WERI-Rb-1 (cell line): Measurements from ENCODE around the gene SERPINB6.

ENCODE experiments used
- DNase-seq: peaks from one replicate; pipeline ENCODE4 v3.0.0-alpha.2; 2020
- H3K27ac ChIP-seq: fragments of 250-450 bp; sonication (Bioruptor Pico); 2 replicates; pipeline ENCODE4 v1.5.1; 2020; ENCODE audit warnings: mild to moderate bottlenecking, moderate library complexity
- H3K27me3 ChIP-seq: fragments of 250-450 bp; sonication (Bioruptor Pico); 2 replicates; pipeline ENCODE4 v1.5.1; 2021; ENCODE audit warnings: mild to moderate bottlenecking, low read depth, moderate library complexity; ENCODE audit not compliant: insufficient read depth, severe bottlenecking
- H3K36me3 ChIP-seq: fragments of 250-450 bp; sonication (Bioruptor Pico); 2 replicates; pipeline ENCODE4 v1.5.1; 2020; ENCODE audit warnings: mild to moderate bottlenecking, moderate library complexity
- H3K4me3 ChIP-seq: 2 replicates; pipeline ENCODE4 v1.5.1; 2011; ENCODE audit warnings: low read depth, mild to moderate bottlenecking, control low read depth, low read length
- H3K9me3 ChIP-seq: fragments of 250-450 bp; sonication (Bioruptor Pico); 2 replicates; pipeline ENCODE4 v1.5.1; 2021; ENCODE audit warnings: mild to moderate bottlenecking, moderate library complexity; ENCODE audit not compliant: severe bottlenecking
- CTCF ChIP-seq: IDR thresholded peaks from 2 replicates; pipeline ENCODE4 v1.5.1; 2011; ENCODE audit warnings: low read depth, mild to moderate bottlenecking, control low read depth, inconsistent platforms, low read length

SERPINB6 gene

DNA sequence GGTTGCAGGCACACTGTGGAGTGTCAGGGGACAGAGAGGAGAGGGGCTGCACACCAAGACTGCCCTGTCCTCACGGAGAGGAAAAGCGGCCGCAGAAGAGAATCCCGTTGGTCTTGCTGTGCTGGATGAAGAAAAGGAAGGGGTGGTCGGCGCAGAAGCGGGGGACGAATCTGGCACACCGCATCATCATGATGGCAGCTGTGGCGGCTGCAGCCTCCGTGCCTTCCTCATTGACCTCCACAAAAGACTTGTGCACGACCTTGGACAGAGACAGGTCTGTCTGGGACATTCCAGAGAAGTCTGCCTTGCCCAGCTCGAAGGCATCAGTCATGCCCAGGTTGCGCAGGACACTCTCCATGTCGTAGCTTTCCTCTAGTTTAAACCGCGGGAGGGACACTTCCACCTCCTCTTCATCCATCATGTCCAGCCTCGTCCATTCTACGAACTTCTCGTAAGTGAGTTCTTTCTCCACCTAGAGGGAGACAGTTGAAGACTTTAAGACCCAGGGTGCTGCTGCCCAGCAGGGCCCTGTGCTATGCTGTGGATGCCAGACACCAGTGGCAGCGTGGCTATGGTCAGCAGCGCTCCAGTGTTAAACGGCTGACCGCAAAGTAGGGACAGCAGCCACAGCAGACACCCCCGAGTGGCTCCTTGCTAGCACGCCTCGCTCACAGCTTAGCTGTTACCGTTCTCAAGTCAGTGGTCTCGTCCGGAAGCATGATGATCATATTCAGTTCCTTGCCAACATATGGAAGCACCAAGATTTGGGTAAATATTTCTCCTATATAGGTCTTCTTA lies 22.9 kb downstream of the SERPINB6 start:
- no peaks in the 10 kb centered on the region for H3K9me3 ChIP-seq
- DNase-seq, result no peak
- no peak overlapping the region for H3K4me3 ChIP-seq
- no peak for TF ChIP-seq CTCF
- no peaks in the 10 kb centered on the region for H3K27me3 ChIP-seq
- no peaks in the 10 kb centered on the region for H3K36me3 ChIP-seq
- H3K27ac ChIP-seq, result no peak overlapping the region

DNA sequence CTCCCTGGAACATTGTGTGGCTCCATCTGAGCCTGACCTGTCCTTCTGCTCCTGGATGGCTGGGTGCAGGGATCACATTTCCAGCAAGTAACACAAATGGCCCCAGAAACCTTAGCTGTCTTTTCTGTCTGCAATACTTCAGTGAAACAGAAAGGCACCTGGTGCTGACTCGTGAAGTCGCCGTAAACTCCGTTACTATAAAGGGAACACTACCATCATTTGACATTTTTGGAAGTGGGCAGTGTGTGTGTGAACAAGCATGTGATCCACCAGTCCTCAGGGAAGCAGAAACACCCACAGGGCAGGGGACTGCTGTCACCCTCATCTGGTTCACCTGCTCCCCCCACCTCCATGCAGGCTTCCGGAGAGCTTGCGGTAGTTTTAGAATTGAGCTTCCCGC lies 23.9 kb downstream of the SERPINB6 start:
- no peaks in the 10 kb centered on the region for H3K27me3 ChIP-seq
- no peaks in the 10 kb centered on the region for H3K36me3 ChIP-seq
- no peak overlapping the region for H3K4me3 ChIP-seq
- no peak overlapping the region; the same call in 1 of the 2 replicates for H3K27ac ChIP-seq
- DNase-seq, result no peak
- no peaks in the 10 kb centered on the region for H3K9me3 ChIP-seq
- no peak for TF ChIP-seq CTCF

DNA sequence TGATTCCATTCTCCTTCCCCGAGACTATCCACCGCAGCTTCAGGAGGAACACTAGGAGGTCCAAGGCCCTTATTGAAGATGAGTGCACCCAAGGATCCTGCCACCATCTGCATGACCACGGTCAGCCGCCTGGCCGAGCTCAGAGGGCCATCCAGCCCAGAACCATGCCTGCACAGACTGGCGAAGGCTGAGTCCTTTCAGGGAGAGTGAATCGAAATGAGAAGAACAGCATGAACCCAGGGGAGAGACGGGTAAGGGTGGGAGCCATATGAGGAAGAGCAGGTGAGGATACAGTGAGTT lies 26.3 kb downstream of the SERPINB6 start:
- no peaks in the 10 kb centered on the region for H3K9me3 ChIP-seq
- H3K27me3 ChIP-seq, result no peaks in the 10 kb centered on the region
- TF ChIP-seq CTCF, result no peak
- no peak overlapping the region for H3K27ac ChIP-seq
- DNase-seq, result no peak
- H3K36me3 ChIP-seq, result no peaks in the 10 kb centered on the region
- H3K4me3 ChIP-seq, result no peak overlapping the region

GRCh38 chr6:2944405-2945152 lies 26.8 kb downstream of the SERPINB6 start:
- Histone ChIP-seq H3K9me3 (no peaks in the 10 kb centered on the region), H3K4me3 (no peak overlapping the region), H3K27me3 (no peaks in the 10 kb centered on the region), H3K27ac (no peak overlapping the region), H3K36me3 (no peaks in the 10 kb centered on the region)
- no peak for DNase-seq
- no peak for TF ChIP-seq CTCF

GRCh38 chr6:2943564-2943955 lies 27.8 kb downstream of the SERPINB6 start:
- Histone ChIP-seq H3K9me3 (no peaks in the 10 kb centered on the region), H3K27ac (no peak overlapping the region), H3K27me3 (no peaks in the 10 kb centered on the region), H3K4me3 (no peak overlapping the region), H3K36me3 (no peaks in the 10 kb centered on the region)
- no peak for TF ChIP-seq CTCF
- no peak for DNase-seq
